Panc1 (cell line): ENCODE results near the gene IKZF4. TPM values are rescaled to one million over a fixed set of nuclear protein-coding genes. Genes with fewer than 3 reads are reported as not detected.
"Not testable (repeated sequence)": the region's sequence is repeated elsewhere in the genome, so short reads cannot be mapped to it uniquely, and the experiment has no call there.

Experiments used
- ATAC-seq: fragments of 200-7000 bp; cut with Tn5 transposase; 2 replicates; pipeline ENCODE4 v1.9.1; 2020; ENCODE audit warnings: mild to moderate bottlenecking, moderate library complexity
- BruUV-seq: library from RNA; stranded (reverse); fragments of 400-500 nt; replicated peaks from 2 replicates; lab custom pipeline; 2021; lab: Mats Ljungman, UMichigan
- CTCF ChIA-PET: fragments of 300-600 bp; sonication (Branson Sonifier 250); formaldehyde crosslinking; loops from one replicate; lab custom pipeline; 2022; ENCODE audit warnings: antibody characterized with exemption; lab: Charles Lee
- POLR2A ChIA-PET: fragments of 300-600 bp; sonication (Branson Sonifier 250); formaldehyde crosslinking; loops from one replicate; lab custom pipeline; 2022; ENCODE audit warnings: antibody characterized with exemption; lab: Charles Lee
- DNase-seq: peaks from one replicate; pipeline ENCODE4 v3.0.0-alpha.2; 2010; ENCODE audit warnings: low read depth, low spot score
- H3K27ac ChIP-seq: 2 replicates; pipeline ENCODE4 v1.5.1; 2011; ENCODE audit warnings: mild to moderate bottlenecking, low read length, inconsistent platforms
- H3K27me3 ChIP-seq: fragments of 200-500 bp; sonication (Bioruptor generic); 2 replicates; pipeline ENCODE4 v1.6.0; 2014; ENCODE audit warnings: low read length, inconsistent platforms; ENCODE audit not compliant: control insufficient read depth, insufficient read depth
- H3K36me3 ChIP-seq: fragments of 200-500 bp; sonication (Bioruptor generic); 2 replicates; pipeline ENCODE4 v1.5.1; 2014; ENCODE audit warnings: inconsistent platforms, mild to moderate bottlenecking, low read length, moderate library complexity; ENCODE audit not compliant: control insufficient read depth, insufficient read depth
- H3K4me1 ChIP-seq: 2 replicates; pipeline ENCODE4 v1.5.1; 2011; ENCODE audit warnings: inconsistent platforms, mild to moderate bottlenecking, low read length, moderate library complexity; ENCODE audit not compliant: control insufficient read depth, insufficient read depth
- H3K4me3 ChIP-seq, 2 experiments: 2 replicates each; pipeline ENCODE4 v1.5.1; 2011 to 2012; ENCODE audit warnings: low read depth in 2 of 2, low read length in 2 of 2, mild to moderate bottlenecking in 2 of 2, inconsistent platforms in 1 of 2, moderate library complexity in 1 of 2
- H3K9me3 ChIP-seq: fragments of 200-500 bp; sonication (Bioruptor generic); 2 replicates; pipeline ENCODE4 v1.5.1; 2014; ENCODE audit warnings: low read depth, mild to moderate bottlenecking, inconsistent platforms, low read length, moderate library complexity; ENCODE audit not compliant: control insufficient read depth, insufficient read depth
- CTCF ChIP-seq: fragments of 450-650 bp; IDR thresholded peaks from 2 replicates; pipeline ENCODE4 v1.5.1; 2017; ENCODE audit warnings: mild to moderate bottlenecking
- POLR2AphosphoS5 ChIP-seq: IDR thresholded peaks from 2 replicates; pipeline ENCODE4 v1.6.1; 2012; ENCODE audit warnings: mild to moderate bottlenecking, low read depth, low read length, moderate library complexity
- REST ChIP-seq, 2 experiments: IDR thresholded peaks; 2 replicates each; pipeline ENCODE4 v1.6.1; 2011 to 2012; ENCODE audit warnings: low read depth in 2 of 2, control low read depth in 1 of 2, low read length in 1 of 2, mild to moderate bottlenecking in 1 of 2, moderate library complexity in 1 of 2; ENCODE audit not compliant: insufficient read depth in 1 of 2
- SIN3A ChIP-seq: IDR thresholded peaks from 2 replicates; pipeline ENCODE4 v1.6.1; 2012; ENCODE audit warnings: low read depth, mild to moderate bottlenecking, low read length, moderate library complexity, borderline replicate concordance; ENCODE audit not compliant: insufficient read depth
- TCF7L2 ChIP-seq: IDR thresholded peaks from 2 replicates; pipeline ENCODE4 v1.6.1; 2011; ENCODE audit warnings: mild to moderate bottlenecking, low read depth, low read length, inconsistent platforms
- in situ Hi-C: cut with HindIII; loops from 2 replicates; pipeline ENCODE4 v1.10.0; 2016; ENCODE audit warnings: low sequenced_read_pairs, low pct_unique_long_range_greater_than_20kb
- intact Hi-C: fragments of 100-400 bp; cut with micrococcal nuclease; formaldehyde crosslinking; loops from one replicate; pipeline ENCODE4 v1.10.0; 2022; ENCODE audit not compliant: unreplicated experiment
- total RNA-seq: library from RNA; stranded (reverse); gene quantifications from one replicate; pipeline ENCODE4 v1.2.1, GENCODE V29; 2021; ENCODE audit not compliant: unreplicated experiment

IKZF4 gene
- total RNA-seq, 1 experiment from 2014 or later: 6.9 TPM

- peak within 1 kb of the TSS; percentile 90 for H3K27ac ChIP-seq
- peak within 1 kb of the TSS; percentile 88 to 98 for H3K4me3 ChIP-seq
- DNase-seq (peak; percentile 87), ATAC-seq (peak; percentile 100)
- no TSS peak for BruUV-seq
- intact Hi-C loops: loop anchor here (2.0 to 5.0 kb wide), 2 partner anchors 32 to 45 kb away; partner anchors contain the start of gene RPS26
- ChIA-PET CTCF (interaction anchor here (0.6 to 1.9 kb wide), 10 partner anchors 29 to 268 kb away, joined by 3 to 12 read pairs (median 4); no protein-coding TSS in a partner anchor), POLR2A (interaction anchor here (1.9 kb wide), 1 partner anchor 10 kb away, joined by 9 read pairs; no protein-coding TSS in a partner anchor)
- peaks cover 2% of the 10 kb centered on the region; the same call in 1 of the 2 replicates for H3K36me3 ChIP-seq
- H3K9me3 ChIP-seq: no peaks in the 10 kb centered on the region
- TF ChIP-seq SIN3A: 0 out of 2 replicates have a peak, but pooled peaks have one; percentile 16
- no peak for TF ChIP-seq TCF7L2
- no peak for TF ChIP-seq REST (IDR thresholded peaks at IDR 0.05; ENCODE audit: insufficient read depth in 1 of 2, low read depth in 2 of 2, low read length in 1 of 2)
- TF ChIP-seq POLR2AphosphoS5: peak; percentile 74; the same call in 1 of the 2 replicates
- TF ChIP-seq CTCF: no peak
- H3K4me1 ChIP-seq: no peaks in the 10 kb centered on the region
- in situ Hi-C loops: no loop called here
- H3K27me3 ChIP-seq: no peaks in the 10 kb centered on the region
Measured at GRCh38 chr12:55996715-55997534, 23.9 kb upstream of the IKZF4 start, which contains the start of gene SUOX. Gene SUOX, plus strand, starts transcription at chr12:55997276. Its CDS starts 4,946 bp downstream, at chr12:56002222.

GRCh38 chr12:55997535-55997859 is 23.3 kb upstream of the IKZF4 start:
- TF ChIP-seq SIN3A (0 out of 2 replicates have a peak, but pooled peaks have one; percentile 15), CTCF (no peak)
- peak; percentile 27 for ATAC-seq
- H3K4me3 ChIP-seq: peak overlapping the region; percentile 88 to 98
- peak overlapping the region; percentile 90 for H3K27ac ChIP-seq
- H3K27me3 ChIP-seq: no peaks in the 10 kb centered on the region
- no peaks in the 10 kb centered on the region; the same call in 1 of the 2 replicates for H3K36me3 ChIP-seq
- no peaks in the 10 kb centered on the region for H3K4me1 ChIP-seq
- BruUV-seq: no TSS peak
- ChIA-PET POLR2A (interaction anchor here (1.9 kb wide), 1 partner anchor 10 kb away, joined by 9 read pairs; no protein-coding TSS in a partner anchor), CTCF (interaction anchor here (0.6 to 1.9 kb wide), 6 partner anchors 9 to 259 kb away, joined by 3 to 5 read pairs (median 3); no protein-coding TSS in a partner anchor)
- H3K9me3 ChIP-seq: no peaks in the 10 kb centered on the region
- no peak for DNase-seq
- in situ Hi-C loops: no loop called here
- intact Hi-C loops: loop anchor here (2.0 to 5.0 kb wide), 2 partner anchors 31 to 45 kb away; partner anchors contain the start of gene RPS26

DNA sequence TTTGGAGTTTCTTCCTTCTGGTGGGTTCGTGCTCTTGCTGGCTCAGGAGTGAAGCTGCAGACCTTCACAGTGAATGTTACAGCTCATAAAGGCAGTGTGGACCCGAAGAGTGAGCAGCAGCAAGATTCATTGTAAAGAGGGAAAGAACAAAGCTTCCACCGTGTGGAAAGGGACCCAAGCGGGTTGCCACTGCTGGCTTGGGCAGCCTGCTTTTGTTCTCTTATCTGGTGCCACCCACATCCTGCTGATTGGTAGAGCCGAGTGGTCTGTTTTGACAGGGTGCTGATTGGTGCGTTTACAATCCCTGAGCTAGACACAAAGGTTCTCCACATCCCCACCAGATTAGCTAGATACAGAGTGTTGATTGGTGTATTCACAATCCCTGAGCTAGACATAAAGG is 21.3 kb upstream of the IKZF4 start:
- H3K36me3 ChIP-seq, BruUV-seq, in situ Hi-C loops, H3K4me1 ChIP-seq, H3K4me3 ChIP-seq, CTCF ChIA-PET, H3K27me3 ChIP-seq, H3K9me3 ChIP-seq, DNase-seq, ATAC-seq, POLR2A ChIA-PET, H3K27ac ChIP-seq: not testable (repeated sequence)
- intact Hi-C loops: loop anchor here (5.0 kb wide), 1 partner anchor 43 kb away; the partner anchor contains the start of gene RPS26

DNA sequence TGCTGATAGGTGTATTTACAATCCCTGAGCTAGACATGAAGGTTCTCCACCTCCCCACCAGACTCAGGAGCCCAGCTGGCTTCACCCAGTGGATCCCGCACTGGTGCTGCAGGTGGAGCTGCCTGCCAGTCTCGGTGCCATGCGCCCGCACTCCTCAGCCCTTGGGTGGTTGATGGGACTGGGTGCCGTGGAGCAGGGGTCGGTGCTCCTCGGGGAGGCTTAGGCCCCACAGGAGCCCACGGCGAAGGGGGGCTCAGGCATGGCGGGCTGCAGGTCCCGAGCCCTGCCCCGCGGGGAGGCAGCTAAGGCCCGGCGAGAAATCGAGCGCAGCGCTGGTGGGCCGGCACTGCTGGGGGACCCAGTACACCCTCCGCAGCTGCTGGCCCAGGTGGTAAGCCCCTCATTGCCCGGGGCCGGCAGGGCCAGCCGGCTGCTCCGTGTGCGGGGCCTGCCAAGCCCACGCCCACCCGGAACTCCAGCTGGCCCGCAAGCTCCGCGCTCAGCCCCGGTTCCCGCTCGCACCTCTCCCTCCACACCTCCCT is 20.8 kb upstream of the IKZF4 start:
- H3K36me3 ChIP-seq, H3K27ac ChIP-seq, in situ Hi-C loops, H3K27me3 ChIP-seq, H3K9me3 ChIP-seq, ATAC-seq, H3K4me3 ChIP-seq, H3K4me1 ChIP-seq, BruUV-seq, DNase-seq, CTCF ChIA-PET: not testable (repeated sequence)
- intact Hi-C loops: loop anchor here (5.0 kb wide), 1 partner anchor 42 kb away; the partner anchor contains the start of gene RPS26
- POLR2A ChIA-PET: interaction anchor here (0.5 kb wide), 1 partner anchor 151 kb away, joined by 5 read pairs; no protein-coding TSS in a partner anchor
